Pons (tissue), 1 donor: Measurements from ENCODE around the gene ANKDD1B.

Experiments
- DNase-seq: peaks from one replicate; pipeline ENCODE4 v3.0.0-alpha.2; 2016; ENCODE audit warnings: low spot score

ANKDD1B gene

DNA sequence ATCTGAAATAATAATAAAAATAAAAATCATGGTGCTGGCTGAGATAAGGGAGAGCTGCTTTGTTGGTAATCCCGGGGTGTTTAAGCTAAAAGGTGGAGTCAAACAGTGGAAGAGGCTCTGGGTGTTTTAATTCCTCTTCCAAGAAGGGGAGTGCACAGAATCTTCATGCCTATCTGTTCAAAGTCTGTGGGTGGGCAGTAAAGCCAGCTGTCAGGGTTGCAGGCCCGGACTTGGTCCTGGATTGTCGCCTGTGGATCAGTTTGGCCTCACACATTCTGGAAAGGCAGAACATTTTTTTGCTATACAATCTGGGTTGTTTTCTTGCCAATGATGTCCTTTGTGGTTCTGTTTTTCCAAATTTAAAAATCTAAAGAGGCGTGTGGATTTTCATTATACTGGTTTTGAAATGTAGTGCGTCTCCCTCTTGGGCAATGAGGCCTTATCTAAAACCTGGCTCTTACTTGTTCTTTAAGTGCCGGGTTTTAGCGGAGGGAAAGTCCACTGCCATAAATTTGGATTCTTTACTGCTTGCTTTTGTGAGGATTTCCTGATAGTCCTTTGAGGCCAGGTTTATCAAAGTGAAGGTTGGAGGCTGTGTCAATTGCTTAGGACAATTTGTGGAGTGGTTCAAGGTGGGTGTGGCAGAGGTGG, 5.8 kb downstream of the ANKDD1B start:
- no peak for DNase-seq

DNA sequence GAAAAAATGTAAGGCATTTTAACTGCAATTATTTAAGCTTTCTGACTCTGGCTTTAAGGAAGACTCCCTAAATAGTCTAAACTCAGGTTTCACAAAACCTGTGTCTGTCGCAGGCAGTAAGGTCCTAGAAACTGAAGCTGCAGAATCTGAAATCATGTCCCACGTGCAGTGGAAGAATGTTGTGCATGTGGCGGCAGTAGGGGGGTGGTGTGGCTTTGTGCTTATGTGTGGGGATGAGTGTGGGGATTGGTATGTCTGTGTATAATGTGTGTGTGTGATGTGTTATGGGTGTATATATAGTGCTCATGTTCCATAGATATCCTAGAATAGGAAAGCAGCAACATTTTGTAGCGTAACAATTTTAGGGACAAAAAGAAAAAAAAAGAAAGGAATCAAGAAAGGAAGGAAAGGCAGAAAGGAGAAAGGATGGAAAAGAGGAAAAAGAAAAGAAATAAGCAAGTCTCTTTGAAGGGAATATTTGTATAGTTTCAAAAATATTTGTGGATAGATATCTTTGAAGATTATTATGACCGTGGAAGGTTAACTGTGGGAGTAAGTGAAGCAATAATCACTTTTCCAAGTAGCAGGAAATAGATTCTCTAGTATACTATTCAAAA, 6.6 kb downstream of the ANKDD1B start:
- no peak for DNase-seq

DNA sequence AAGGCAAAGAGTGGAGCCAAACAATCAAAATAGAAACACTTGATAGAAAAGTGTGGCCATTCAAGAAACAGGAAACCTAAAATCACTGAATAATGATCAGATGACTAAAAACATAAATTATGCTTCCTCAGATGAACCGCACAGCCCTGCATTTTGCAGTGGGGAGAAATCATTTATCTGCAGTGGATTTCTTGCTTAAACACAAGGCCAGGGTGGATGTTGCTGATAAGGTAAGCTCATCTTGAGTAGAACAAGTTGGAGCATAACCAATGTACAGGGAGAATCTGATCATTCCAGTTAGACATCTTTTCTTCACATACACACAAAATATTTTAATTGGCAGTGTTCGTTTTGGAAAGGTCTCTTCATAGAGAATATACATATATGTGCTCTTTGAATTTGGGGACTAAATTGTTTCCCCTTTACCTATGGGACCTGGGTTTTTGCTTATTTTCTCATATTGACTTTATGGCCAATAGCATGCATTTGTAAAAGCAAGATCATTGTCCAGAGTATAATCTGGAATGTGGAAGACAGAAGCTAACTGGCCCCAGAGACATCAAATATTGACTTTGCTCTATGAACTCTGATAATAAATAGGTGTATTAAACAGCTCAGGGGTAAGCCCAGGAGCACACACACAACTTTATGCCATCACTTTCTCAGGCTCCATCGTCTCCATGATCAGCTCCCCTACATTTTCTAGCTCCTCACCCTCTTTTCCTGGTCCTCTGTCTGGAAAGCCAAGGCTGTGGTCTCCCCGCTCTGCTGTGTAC, 9.1 kb downstream of the ANKDD1B start:
- no peak for DNase-seq

DNA sequence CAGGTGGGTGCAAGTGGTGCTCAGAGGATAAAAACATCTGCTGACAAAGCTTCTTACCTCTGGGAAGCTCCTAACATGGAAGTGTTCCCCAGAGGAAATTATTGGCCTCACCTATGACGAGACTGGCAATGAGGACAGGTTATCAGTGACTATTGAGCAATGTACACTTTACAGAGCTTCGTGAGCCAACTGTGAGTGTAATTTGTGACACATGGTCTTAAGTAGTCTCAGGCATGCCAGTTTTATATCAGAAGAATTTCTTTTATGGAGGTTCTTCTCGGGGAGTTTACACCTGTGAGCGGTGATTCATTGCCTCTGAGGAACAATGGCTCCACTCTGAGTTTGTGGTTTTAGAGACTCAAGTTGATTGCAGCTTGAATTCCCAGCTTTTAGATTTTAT, 11.3 kb downstream of the ANKDD1B start:
- no peak for DNase-seq

DNA sequence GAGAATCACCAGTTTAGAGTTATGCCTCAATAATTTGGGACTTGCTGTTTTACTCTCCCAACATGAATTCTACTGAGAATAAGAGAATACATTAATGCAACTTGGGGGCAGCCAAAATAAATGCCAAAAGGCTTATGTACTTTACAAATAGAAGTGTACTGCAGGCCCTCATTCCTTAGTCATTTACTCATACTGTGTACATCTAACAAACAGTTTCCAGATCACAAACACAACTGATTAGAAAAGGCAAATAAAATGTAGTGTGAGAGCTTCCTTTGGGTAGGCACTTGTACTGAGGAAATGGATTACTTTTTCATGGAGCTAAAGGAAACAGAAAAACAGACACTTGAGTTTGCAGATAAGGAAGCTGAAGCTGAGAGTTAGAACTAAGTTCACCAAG, 12.6 kb downstream of the ANKDD1B start:
- DNase-seq, result no peak

DNA sequence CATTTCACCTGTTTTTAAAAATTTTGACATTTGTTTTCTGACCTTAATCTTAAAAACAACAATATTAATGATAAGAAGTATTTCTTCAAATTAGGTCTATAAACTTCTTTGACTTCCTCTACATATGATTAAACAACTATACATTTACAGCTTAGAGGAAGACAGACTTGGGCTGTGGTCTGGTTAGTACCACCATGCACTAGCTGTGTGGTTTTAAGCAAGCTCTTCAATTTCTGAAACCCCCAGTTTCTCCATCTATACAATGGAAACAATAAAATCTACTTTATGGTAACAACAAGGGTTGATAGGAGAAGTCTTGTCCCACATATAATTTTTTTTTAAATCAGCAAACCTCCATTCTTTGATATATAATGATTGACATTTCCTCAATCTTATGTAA, 15.7 kb downstream of the ANKDD1B start:
- DNase-seq, result no peak

DNA sequence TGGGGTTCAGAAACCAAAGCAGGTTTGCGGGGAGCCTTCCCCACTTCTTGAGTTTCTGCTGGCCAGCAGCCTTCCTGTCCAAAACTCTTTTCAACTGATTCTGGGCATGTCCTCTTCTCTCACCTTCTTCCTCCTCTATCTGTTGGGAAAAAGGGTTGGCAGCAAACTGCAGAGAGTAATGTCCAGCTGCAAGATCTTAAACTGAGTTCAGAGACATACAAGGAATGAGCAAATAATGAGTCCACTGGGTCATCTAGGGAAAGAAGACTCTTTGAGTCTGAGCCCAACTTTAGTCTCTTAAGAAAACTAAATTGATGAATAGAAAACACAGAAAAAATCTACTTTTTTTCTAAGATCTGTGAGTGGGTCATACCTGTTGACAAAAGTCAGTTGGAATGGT, 16.5 kb downstream of the ANKDD1B start:
- no peak for DNase-seq

DNA sequence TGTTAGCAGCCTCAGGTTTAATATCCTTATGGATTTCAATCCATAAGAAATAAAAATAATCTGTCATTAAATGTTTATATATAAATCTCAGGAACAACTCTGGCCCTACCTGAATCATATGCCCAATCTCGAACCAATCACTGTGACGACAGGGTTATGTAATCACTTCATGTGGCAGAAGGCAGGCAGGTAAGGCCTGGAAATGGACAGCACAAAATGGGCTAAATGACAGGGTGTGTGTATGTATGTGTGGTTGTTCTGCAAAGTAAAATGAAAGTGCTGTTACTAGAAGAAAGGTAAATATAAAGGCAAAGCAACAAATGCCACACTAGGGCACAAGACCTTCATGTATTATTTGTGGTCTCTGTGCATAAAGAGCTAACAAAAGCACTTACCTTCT, 19.6 kb downstream of the ANKDD1B start:
- DNase-seq, result no peak

DNA sequence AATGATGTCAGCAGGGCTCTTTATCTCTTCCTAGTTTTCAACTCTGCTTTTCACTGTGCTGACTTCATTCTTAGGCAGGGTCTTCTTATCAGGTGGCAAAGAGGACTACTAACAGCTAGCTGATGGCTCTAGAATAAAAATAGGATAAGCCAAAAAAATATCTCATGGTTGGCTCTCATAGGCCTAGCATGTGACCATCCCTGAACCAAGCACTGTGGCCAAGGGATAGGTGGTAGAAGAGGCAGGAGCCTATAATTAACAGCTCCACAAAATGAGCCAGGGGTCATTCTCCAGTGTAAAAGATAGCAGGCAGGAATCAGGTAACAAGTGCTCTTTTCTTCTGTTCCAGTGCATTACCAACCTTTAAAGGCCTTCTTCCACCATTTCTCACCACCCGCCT, 21.1 kb downstream of the ANKDD1B start:
- DNase-seq, result no peak

DNA sequence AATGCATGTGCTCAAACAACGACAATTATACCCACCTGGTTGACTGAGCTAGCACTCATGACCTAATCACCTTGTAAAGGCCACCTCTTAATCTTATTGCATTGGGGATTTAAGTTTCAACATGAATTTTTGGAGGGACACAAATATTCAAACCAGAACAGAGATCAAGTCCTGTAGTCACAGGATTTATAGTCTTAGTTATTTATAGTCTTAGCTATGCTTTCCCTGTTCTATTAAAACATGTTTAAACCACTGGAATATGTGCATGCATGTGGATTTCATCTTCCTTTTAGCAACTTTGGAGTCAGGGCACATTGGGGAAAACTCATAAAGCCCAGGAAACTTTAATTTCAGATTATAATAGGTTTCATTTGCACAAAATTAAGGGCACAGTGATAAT, 26.7 kb downstream of the ANKDD1B start:
- DNase-seq, result no peak

DNA sequence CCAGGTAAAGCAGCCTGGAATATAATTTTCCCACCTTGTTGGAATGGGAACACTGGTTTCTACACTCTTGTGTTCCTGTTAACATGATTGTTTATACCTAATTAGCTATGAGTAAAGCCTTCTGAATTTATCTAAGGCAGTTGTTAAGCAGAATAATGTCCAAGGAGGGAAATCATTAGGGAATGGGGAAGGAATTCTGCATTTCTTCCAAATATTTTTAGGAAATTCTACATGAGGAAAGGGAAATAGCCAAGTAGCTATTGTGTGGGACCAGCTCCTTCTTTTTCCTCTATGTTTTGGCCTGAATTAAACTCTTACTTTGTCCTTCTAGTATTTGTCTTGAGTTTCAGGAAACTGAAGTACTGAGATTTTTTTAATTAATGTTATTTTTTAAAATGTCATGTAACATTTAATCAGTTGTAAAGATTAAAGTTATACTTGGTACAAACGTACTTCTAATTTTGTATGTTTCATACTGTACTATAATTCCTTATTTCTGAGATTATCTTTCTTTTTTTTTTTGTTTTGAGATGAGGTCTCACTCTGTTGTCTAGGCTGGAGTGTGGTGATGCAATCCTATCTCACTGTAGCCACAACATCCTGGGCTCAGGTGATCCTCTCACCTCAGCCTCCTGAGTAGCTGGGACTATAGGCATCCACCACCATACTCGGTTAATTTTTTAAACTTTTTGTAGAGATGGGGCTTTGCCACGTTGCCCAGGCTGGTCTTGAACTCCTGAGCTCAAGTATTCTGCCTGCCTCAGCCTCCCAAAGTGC, 28.5 kb downstream of the ANKDD1B start:
- DNase-seq, result no peak

DNA sequence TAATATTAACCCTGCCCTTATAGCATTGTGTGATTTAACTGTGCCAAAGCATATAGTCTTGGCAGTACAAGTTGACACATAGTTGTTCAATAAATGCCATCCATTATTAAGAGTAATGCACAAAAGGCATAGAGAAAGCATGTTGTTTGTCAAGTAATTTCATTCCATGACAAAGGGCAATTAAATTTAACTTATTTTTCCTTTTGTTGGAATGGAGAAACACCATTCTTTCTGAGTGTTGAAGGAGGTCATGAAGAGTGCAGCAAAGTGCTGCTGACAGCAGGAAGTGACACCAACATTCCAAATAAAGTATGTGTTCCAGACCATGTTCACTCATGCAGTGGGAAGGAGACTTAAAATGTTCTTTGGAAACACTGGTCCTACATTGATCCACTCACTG, 29.1 kb downstream of the ANKDD1B start:
- no peak for DNase-seq

DNA sequence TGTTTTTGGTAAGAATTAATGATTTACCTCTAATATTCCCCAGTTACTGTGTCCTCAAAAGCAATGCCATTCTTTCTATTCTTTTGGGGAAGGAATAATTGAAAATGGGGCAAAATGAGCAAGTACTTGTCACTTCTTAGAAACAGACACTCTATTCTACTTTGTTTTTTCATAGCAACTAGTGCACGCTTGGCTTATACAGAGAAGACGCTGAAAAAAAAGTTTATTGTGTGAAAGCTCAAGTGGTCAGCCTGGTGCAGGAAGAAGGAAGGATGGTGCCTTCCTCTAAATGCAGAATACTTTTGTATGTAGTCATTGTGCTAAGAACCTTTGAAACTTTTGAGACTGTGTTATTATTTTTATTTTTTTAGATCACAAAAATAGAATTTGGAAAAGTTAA, 29.6 kb downstream of the ANKDD1B start:
- DNase-seq, result no peak

DNA sequence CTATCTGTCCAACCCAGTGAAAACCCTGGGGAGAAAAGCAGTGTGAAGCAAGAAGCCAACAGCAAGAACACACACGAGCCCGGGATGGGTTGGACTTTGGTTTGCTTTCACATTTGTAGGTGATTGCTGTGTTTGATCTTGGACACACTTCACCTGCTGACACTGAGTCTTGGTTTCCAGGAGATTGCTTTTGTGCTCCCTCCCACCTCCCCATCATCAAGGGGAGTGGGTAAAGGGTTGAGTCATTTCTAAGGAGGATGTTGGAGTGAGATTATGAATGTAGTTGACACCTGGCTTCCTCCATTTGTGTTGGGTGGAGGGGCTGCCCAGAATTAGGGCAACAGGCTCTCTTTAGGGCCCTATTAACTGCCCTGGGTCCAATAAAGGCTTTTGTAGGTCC, 37.5 kb downstream of the ANKDD1B start:
- no peak for DNase-seq

DNA sequence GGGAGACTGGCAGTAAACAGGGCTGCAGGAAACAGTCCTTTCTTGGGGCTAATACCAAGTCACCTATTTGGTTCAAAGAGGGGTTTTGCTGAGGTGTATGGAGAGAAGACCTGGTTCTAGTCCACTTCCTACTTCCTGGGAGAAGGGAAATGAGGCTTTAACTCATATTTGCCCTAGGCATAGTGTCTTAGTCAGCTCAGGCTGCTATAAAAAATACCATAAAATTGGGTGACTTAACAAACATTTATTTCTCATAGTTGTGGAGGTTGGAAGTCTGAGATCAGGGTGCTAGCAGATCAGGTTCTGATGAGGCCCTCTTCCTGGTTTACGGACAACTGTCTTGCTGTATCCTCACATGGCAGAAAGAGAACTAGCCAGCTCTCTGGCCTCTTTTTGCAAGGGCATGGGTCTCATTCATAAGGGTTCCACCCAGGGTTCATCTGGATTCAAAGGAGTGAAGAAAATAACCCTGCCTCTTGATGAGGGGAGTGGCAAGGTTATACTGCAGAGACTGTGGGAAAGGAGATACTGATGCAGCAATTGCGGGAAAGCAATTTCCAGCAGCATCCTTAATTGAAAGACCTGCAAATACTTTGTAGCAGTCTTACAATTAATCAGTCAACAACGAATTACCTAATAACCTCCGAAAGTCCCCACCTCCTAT, 40.5 kb downstream of the ANKDD1B start:
- no peak for DNase-seq

DNA sequence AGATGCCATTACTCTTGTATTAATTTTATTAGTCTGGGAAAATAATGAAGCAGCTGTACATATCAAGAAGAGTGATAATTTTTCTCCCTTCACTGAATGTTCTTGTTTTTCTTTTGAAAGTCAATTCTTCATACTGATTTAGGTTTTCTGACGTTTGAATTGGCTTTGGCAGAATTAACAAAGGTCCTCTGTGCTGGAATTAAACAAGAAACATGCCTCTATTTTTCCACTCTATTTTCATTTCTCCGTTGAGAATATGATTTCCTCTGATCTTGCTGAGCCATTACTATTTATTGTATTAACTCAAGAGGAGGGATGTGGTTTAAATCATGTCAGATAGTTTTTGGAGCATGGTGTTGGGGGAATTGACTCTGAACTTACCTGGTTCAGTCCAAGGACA, 42.3 kb downstream of the ANKDD1B start:
- no peak for DNase-seq

DNA sequence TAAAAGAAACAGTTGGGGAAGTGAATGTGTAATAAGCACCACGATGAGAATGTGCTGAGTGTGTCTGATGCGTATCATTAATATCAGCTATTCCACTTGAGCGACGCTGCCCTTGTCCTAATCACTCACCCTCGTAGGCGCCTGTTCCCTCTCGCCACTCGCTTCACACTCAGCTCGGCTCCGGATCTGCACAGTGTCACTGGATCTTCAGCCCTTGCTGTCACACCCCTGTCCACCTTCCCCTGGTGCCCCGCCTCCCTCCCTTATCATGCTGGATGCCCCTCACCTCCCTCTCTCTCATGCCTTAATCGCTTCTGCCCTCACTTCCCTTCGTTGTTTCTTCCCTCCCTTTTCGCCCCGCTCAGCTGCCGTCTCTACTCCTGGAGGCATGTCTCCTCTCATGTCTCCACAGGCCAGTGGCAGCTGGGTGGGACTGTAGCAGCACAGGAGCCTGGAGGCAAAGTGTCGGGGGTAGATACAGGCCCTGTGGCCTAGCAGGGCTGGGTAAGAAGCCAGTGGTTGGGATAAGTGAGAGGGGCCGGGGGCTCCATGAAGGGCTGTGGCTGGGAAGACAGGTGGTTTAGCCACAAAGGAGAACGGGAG, 43.5 kb downstream of the ANKDD1B start:
- DNase-seq, result no peak

DNA sequence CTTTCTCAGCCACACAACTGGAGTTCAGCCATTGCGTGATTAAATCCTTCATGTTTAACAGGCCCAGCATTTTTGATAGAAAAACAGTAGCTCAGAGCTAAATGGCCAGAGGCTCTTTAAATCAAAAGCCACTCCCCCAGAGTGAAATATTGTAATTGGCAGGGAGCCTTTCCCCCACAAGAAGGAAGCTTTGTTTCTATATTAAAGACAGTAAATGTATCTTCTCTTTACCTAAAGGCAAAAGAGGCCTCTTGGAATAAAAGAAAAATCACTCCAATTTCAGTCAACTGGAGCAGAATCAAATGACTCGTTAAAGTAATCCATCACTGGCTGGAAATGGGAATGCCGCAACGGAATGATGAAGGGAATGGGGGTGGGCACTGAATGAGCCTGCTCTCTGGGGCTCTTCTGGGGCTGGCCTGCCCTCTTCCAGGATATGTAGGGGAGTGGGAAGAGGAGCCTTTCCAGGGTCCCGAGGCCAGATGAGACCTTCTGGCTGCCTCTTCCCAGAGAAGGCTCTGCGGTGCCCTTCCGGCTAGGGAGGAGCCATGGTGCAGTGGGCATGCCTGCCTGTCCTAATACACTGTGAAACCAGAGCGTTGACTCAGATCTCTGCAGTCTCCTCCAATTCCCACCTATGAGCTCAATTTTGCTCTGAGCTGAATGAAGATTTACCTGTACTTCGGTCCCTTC, 45.2 kb downstream of the ANKDD1B start:
- DNase-seq, result peak; percentile 65

DNA sequence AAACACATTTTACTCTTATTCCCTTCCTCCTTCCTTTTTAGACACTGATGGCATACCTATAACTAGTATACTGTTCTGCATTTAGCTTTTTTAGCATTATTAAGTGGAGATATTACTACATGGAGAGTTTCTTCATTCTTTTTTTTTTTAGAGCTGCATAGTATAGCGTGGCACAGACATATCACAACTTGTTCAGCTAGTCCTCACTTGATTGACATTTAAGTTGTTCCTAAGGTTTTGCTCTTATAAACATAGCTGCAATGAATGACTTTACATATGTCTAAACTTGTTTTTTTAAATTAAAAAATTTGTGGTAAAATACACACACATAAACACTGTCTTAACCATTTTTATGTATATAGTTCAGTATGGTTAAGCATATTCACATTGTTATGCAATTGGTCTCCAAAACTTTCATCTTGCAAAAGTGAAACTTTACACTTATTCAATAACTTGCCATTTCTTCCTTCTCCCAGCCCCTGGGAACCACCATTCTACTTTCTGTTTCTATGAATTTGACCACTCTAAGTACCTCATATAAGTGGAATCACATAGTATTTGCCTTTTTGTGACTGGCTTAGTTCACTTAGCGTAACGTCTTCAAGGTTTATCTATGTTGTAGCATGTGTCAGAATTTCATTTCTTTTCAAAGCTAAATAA, 48.7 kb downstream of the ANKDD1B start:
- no peak for DNase-seq

DNA sequence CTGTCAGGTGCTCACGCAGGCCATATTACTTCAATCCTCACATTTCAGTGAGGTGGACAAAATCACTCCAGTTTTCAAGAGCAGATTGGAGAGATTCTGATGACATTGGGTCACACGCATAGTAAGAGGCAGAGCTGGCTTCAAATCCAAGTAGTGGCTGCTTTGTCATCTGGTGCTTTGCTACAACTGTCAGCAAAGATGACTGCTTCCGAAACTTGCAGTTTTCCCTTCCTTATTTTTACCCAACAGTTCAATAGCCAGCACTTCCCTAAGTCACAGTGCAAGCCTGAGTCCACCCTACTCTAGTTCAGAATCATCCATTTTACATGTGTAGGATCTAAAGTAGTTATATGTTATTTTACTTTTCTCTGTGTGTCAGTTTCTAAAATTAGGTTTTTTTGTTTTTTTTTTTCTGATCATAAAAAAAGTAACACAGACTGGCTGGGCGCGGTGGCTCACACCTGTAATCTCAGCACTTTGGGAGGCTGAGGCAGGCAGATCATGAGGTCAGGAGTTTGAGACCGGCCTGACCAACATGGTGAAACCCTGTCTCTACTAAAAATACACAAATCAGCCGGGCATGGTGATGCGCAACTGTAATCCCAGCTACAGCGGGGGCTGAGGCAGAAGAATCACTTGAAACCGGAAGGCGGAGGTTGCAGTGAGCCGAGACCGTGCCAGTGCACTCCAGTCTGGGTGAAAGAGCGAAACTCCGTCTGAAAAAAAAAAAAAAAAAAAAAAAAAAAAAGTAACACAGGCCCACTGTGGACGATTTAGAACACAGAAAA, 49.6 kb downstream of the ANKDD1B start:
- DNase-seq, result peak; percentile 58
